Measurements from ENCODE around the gene SORCS2. TPM values are rescaled to one million over a fixed set of nuclear protein-coding genes. Genes with fewer than 3 reads are reported as not detected.
"Not testable (repeated sequence)": the region's sequence is repeated elsewhere in the genome, so short reads cannot be mapped to it uniquely, and the experiment has no call there.

The SORCS2 gene
- total RNA-seq, 2 experiments from 2014 or later: not detected

- Mint-ChIP-seq H3K4me1 (no peaks in the 10 kb centered on the region), H3K27me3 (peaks cover 6% of the 10 kb centered on the region), H3K36me3 (peaks cover 9% of the 10 kb centered on the region), H3K4me3 (no peak overlapping the region), H3K27ac (no peak overlapping the region), H3K9me3 (peaks cover 35% of the 10 kb centered on the region)
- DNase-seq: no peak
Observed at GRCh38 chr4:7575426-7575825, 383.1 kb downstream of the SORCS2 start.

DNA sequence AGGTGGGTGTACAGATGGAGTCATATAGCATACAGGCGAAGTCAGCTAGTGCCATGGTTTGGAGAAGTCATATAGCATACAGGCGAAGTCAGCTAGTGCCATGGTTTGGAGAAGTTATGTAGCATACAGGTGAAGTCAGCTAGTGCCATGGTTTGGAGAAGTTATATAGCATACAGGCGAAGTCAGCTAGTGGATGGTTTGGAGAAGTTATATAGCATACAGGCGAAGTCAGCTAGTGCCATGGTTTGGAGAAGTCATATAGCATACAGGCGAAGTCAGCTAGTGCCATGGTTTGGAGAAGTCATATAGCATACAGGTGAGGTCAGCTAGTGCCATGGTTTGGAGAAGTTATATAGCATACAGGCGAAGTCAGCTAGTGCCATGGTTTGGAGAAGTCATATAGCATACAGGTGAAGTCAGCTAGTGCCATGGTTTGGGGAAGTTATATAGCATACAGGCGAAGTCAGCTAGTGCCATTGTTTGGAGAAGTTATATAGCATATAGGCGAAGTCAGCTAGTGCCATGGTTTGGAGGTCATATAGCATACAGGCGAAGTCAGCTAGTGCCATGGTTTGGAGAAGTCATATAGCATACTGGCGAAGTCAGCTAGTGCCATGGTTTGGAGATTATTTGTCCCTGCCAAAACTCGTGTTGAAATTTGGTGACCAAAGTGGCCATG, 385.2 kb downstream of the SORCS2 start:
- H3K4me1 Mint-ChIP-seq, H3K27ac Mint-ChIP-seq, H3K4me3 Mint-ChIP-seq, H3K27me3 Mint-ChIP-seq, H3K36me3 Mint-ChIP-seq, DNase-seq: not testable (repeated sequence)
- H3K9me3 Mint-ChIP-seq: peaks cover 38% of the 10 kb centered on the region

- H3K4me1 Mint-ChIP-seq: no peaks in the 10 kb centered on the region
- no peak overlapping the region for H3K27ac Mint-ChIP-seq
- peaks cover 30% of the 10 kb centered on the region for H3K9me3 Mint-ChIP-seq
- no peak overlapping the region for H3K4me3 Mint-ChIP-seq
- DNase-seq: no peak
- no peaks in the 10 kb centered on the region for H3K27me3 Mint-ChIP-seq
- H3K36me3 Mint-ChIP-seq: peaks cover 6% of the 10 kb centered on the region
Observed at GRCh38 chr4:7581477-7581876, 389.1 kb downstream of the SORCS2 start.

GRCh38 chr4:7582313-7583097, 390.2 kb downstream of the SORCS2 start:
- H3K9me3 Mint-ChIP-seq: peaks cover 22% of the 10 kb centered on the region
- no peaks in the 10 kb centered on the region for H3K27me3 Mint-ChIP-seq
- H3K36me3 Mint-ChIP-seq: peaks cover 4% of the 10 kb centered on the region
- no peak overlapping the region for H3K27ac Mint-ChIP-seq
- H3K4me3 Mint-ChIP-seq: no peak overlapping the region
- no peak for DNase-seq
- no peaks in the 10 kb centered on the region for H3K4me1 Mint-ChIP-seq

GRCh38 chr4:7584098-7584497, 391.8 kb downstream of the SORCS2 start:
- no peak overlapping the region for H3K27ac Mint-ChIP-seq
- H3K4me1 Mint-ChIP-seq: no peaks in the 10 kb centered on the region
- H3K4me3 Mint-ChIP-seq: no peak overlapping the region
- no peak for DNase-seq
- H3K27me3 Mint-ChIP-seq: peaks cover 5% of the 10 kb centered on the region
- peaks cover 11% of the 10 kb centered on the region for H3K9me3 Mint-ChIP-seq
- H3K36me3 Mint-ChIP-seq: peaks cover 4% of the 10 kb centered on the region

DNA sequence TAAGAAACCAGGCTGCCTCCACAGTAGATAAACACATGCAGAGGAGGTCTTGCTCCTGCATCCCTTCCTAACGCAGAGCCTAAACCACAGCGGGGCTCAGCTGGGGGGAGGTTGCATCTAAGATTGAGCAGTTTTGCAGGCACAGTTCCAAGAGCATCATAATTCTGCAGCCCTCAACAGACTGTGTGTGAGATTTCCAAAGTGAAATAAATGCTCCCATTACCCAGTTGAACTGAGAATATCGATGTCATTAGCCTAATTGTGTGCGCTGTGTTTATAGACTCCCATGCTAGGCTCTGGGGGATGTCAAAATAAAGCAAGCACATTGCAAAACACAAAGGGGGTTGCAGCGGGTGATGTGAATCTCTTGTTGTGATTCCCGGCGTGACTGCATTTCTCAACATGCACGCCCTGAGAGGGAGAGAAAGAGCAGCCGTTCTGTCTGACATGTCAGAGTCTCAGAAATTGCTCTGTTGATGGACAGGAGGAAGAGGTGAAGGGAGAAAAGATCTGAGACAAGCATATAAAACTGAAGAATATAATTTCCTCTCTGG, 392.3 kb downstream of the SORCS2 start:
- no peak for DNase-seq
- Mint-ChIP-seq H3K4me3 (no peak overlapping the region), H3K4me1 (no peaks in the 10 kb centered on the region), H3K36me3 (peaks cover under 1% of the 10 kb centered on the region), H3K27me3 (peaks cover 7% of the 10 kb centered on the region), H3K9me3 (peaks cover 6% of the 10 kb centered on the region), H3K27ac (no peak overlapping the region)

GRCh38 chr4:7585768-7586167, 393.4 kb downstream of the SORCS2 start:
- no peaks in the 10 kb centered on the region for H3K36me3 Mint-ChIP-seq
- no peak overlapping the region for H3K4me3 Mint-ChIP-seq
- no peak for DNase-seq
- H3K9me3 Mint-ChIP-seq: no peaks in the 10 kb centered on the region
- H3K4me1 Mint-ChIP-seq: no peaks in the 10 kb centered on the region
- no peak overlapping the region for H3K27ac Mint-ChIP-seq
- peaks cover 10% of the 10 kb centered on the region for H3K27me3 Mint-ChIP-seq

GRCh38 chr4:7587433-7588405, 395.4 kb downstream of the SORCS2 start:
- no peak for DNase-seq
- Mint-ChIP-seq H3K27me3 (peaks cover 10% of the 10 kb centered on the region), H3K27ac (no peak overlapping the region), H3K9me3 (no peaks in the 10 kb centered on the region), H3K4me1 (no peaks in the 10 kb centered on the region), H3K36me3 (no peaks in the 10 kb centered on the region), H3K4me3 (no peak overlapping the region)

GRCh38 chr4:7590189-7590588, 397.9 kb downstream of the SORCS2 start:
- DNase-seq: no peak
- no peaks in the 10 kb centered on the region for H3K36me3 Mint-ChIP-seq
- H3K9me3 Mint-ChIP-seq: no peaks in the 10 kb centered on the region
- no peak overlapping the region for H3K4me3 Mint-ChIP-seq
- no peaks in the 10 kb centered on the region for H3K4me1 Mint-ChIP-seq
- H3K27ac Mint-ChIP-seq: no peak overlapping the region
- H3K27me3 Mint-ChIP-seq: peaks cover 14% of the 10 kb centered on the region

DNA sequence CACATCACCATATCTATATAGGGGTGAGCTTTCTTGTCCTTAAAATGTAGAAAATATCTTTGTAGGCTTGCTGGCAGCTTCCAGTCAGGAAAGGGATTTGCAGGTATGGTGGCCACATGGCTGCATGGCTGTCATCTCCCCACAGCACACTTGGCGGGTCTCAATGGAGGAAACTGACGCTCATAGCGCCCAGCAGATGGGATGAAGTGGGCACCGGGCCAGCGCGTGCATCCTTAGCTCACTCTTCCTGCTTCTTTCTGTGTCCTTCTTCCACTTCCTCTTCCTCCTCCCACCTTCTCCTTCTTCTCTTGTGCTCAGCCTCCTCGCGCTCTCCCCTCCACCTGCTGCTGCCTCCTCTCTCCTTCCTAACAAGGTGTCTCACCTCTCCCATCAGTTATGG, 398.6 kb downstream of the SORCS2 start:
- H3K36me3 Mint-ChIP-seq: no peaks in the 10 kb centered on the region
- no peaks in the 10 kb centered on the region for H3K9me3 Mint-ChIP-seq
- H3K27ac Mint-ChIP-seq: no peak overlapping the region
- DNase-seq: no peak
- no peaks in the 10 kb centered on the region for H3K4me1 Mint-ChIP-seq
- H3K4me3 Mint-ChIP-seq: no peak overlapping the region
- peaks cover 14% of the 10 kb centered on the region for H3K27me3 Mint-ChIP-seq

DNA sequence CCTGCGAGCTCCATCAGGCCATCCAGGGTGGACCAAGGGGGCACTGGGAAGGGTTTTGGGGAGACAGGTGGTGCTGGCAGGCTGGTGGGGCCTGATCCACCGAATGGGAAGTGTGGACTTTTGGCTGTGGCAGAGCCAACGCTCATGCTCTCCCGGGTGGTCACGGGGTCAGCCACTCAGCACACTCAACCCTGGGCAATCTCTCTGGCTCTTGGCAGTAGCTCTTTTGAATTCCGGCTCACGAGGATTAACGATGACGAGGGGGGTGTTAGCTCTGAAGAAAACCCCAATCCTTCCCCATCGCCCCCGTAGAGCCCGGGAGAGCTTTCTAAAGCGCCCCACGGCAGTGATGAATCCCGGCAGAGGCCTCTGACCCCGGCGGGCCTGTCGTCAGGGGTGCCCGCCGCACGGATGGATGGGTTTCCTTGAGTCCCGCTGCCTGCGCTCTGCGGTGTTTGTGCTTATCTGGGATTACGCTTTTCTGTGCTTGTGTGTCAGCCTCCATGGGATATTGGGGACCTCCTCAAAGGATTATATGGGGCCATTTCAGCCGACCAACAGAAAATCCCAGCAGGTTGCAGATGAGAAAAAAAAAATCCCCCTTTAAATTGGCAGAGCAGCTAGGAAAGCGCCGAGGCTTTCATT, 399.2 kb downstream of the SORCS2 start:
- peaks cover 18% of the 10 kb centered on the region for H3K27me3 Mint-ChIP-seq
- H3K4me1 Mint-ChIP-seq: no peaks in the 10 kb centered on the region
- no peaks in the 10 kb centered on the region for H3K9me3 Mint-ChIP-seq
- DNase-seq: no peak
- H3K36me3 Mint-ChIP-seq: no peaks in the 10 kb centered on the region
- H3K27ac Mint-ChIP-seq: no peak overlapping the region
- H3K4me3 Mint-ChIP-seq: no peak overlapping the region

DNA sequence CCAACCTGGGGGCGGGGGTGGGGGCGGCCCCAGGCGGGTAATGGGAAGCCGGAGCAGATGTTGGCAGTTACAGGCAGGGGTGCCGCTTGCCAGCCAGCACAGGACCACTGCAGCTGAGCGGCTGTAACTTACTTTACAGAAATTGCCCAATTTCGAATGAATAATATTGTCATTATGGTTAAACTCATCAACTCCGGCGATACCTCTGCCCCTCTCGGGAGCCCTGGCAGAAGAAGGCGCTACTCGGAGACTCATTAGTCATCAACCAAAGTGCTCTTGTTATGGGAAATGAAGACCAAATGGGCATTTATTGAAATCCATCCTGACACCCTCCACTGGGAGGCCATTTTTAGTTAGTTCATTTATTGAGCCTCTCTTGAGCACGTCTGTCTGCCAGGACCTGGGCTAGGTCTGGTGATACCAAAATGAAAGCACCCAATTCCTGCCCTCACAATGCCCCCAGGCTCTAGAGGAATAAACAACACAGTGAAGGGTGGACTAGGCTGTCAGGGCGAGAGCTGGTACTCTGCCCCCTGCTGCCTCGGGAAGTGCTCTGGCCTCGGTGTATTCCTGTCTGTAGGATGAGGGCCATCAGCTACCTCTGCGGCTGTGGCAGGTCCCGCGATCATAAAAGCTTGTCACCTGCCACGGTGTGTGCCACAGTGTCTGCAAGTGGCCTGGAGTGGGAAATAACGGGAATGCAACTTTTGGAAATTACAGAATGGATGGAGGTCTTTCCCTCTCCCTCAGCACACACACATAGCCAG, 401.5 kb downstream of the SORCS2 start:
- Mint-ChIP-seq H3K9me3 (no peaks in the 10 kb centered on the region), H3K27ac (no peak overlapping the region)
- no peak for DNase-seq

DNA sequence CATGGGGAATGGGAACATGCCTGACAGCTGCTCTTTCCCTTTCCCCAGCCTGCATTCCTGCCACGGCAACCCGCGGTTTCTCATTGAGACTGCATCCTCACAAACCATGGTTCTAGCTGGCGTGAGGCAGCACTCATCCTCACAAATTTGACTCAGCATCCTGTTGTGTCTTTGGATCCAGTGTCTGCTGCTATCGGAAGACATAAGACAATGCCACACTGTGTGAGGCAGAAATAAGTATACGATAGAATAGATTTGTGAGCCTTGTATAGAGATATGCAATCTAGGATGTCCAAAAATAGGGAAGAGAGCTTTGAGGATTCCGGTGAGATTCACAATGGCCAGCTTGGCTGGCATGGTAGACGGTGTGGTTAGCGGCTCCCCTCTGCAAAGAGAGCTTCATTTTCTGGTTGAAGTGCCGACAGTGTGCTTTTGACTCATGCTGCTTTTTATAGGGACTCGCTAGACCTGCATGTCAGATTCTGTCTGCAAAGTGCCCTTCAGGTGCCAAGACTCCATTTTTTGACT, 403.7 kb downstream of the SORCS2 start:
- H3K27me3 Mint-ChIP-seq: peaks cover 11% of the 10 kb centered on the region
- no peak overlapping the region for H3K4me3 Mint-ChIP-seq
- H3K4me1 Mint-ChIP-seq: no peaks in the 10 kb centered on the region
- H3K9me3 Mint-ChIP-seq: no peaks in the 10 kb centered on the region
- H3K36me3 Mint-ChIP-seq: no peaks in the 10 kb centered on the region
- no peak for DNase-seq
- no peak overlapping the region for H3K27ac Mint-ChIP-seq

More for the DNA sequence above, 401.5 kb downstream of the SORCS2 start:
- H3K36me3 Mint-ChIP-seq: no peaks in the 10 kb centered on the region
- H3K4me3 Mint-ChIP-seq: no peak overlapping the region
- peaks cover 19% of the 10 kb centered on the region for H3K27me3 Mint-ChIP-seq
- H3K4me1 Mint-ChIP-seq: no peaks in the 10 kb centered on the region

All from activated naive CD8-positive, alpha-beta T cell treated with anti-CD3 and anti-CD28 coated beads for 36 hours (primary cell).